K562 (cell line): ENCODE data around the gene DENND1A. TPM values are rescaled to one million over a fixed set of nuclear protein-coding genes. Genes with fewer than 3 reads are reported as not detected.

Experiments used
- ATAC-seq: fragments of 200-7000 bp; cut with Tn5 transposase; 3 replicates; pipeline ENCODE4 v1.9.1; 2020; ENCODE audit warnings: moderate library complexity
- BruUV-seq: library from RNA; stranded (reverse); fragments of 400-500 nt; replicated peaks from 2 replicates; lab custom pipeline; 2021; lab: Mats Ljungman, UMichigan
- CTCF ChIA-PET: fragments of 300-600 bp; formaldehyde crosslinking; extraction: SDS; loops from one replicate; lab custom pipeline; 2021; ENCODE audit warnings: low intra/inter-chr PET ratio; lab: Yijun Ruan, JAX
- POLR2A ChIA-PET: fragments of 300-600, 350-650 bp; sonication (Branson Sonifier 250); formaldehyde crosslinking; extraction: SDS; loops from one replicate; lab custom pipeline; 2021; ENCODE audit warnings: antibody characterized with exemption, inconsistent platforms; lab: Yijun Ruan, JAX
- DNase-seq, 4 experiments: peaks; one replicate each; pipeline versions ENCODE4 v3.0.0 to v3.0.0-alpha.2; 2011 to 2018; ENCODE audit warnings: low spot score in 3 of 4, mixed read lengths in 3 of 4; ENCODE audit errors: extremely low read depth in 1 of 4
- FAIRE-seq: peaks from 2 replicates; lab custom pipeline; 2011; peaks lifted over from hg19 to GRCh38; lab: Jason Lieb, UNC
- H2AFZ ChIP-seq: 2 replicates; pipeline ENCODE4 v1.6.0; 2011; ENCODE audit warnings: low read depth, low read length, control low read depth, inconsistent platforms
- H3K27ac ChIP-seq: fragments of 200-600 bp; 3 replicates; pipeline ENCODE4 v1.8.0; 2011; ENCODE audit warnings: low read depth, mild to moderate bottlenecking, control low read depth, inconsistent platforms, low read length, moderate library complexity, mixed read lengths; ENCODE audit errors: extremely low read depth
- H3K27me3 ChIP-seq, 2 experiments: fragments of 300-600 bp in 1 of 2; 2 replicates in 1 of 2; 3 replicates in 1 of 2; pipeline versions ENCODE4 v1.6.0 to v1.8.0; 2011; ENCODE audit warnings: inconsistent platforms in 2 of 2, low read length in 2 of 2, mild to moderate bottlenecking in 1 of 2, mixed read lengths in 1 of 2, moderate library complexity in 1 of 2; ENCODE audit not compliant: control insufficient read depth in 2 of 2, insufficient read depth in 2 of 2
- H3K36me3 ChIP-seq: fragments of 300-600 bp; 3 replicates; pipeline ENCODE4 v1.8.0; 2011; ENCODE audit warnings: mild to moderate bottlenecking, low read length, inconsistent platforms; ENCODE audit not compliant: control insufficient read depth, insufficient read depth
- H3K4me1 ChIP-seq, 2 experiments: fragments of 200-600 bp in 1 of 2; replicated peaks in 1 of 2; 2 replicates in 1 of 2; 3 replicates in 1 of 2; pipeline versions ENCODE4 v1.5.1 to v1.8.0; 2011; ENCODE audit warnings: inconsistent platforms in 2 of 2, low read length in 2 of 2, mild to moderate bottlenecking in 1 of 2, mixed read lengths in 1 of 2, moderate library complexity in 1 of 2; ENCODE audit not compliant: control insufficient read depth in 2 of 2, insufficient read depth in 2 of 2
- H3K4me2 ChIP-seq: 2 replicates; pipeline ENCODE4 v1.6.1; 2011; ENCODE audit warnings: low read length, control low read depth, inconsistent platforms, mixed read lengths; ENCODE audit not compliant: insufficient read depth
- H3K4me3 ChIP-seq: fragments of 200-600 bp; sonication (generic), shearing (Covaris generic); 2 replicates; pipeline ENCODE4 v1.5.1; 2016; ENCODE audit warnings: control low read depth, inconsistent platforms
- H3K79me2 ChIP-seq: fragments of 200-600 bp; 3 replicates; pipeline ENCODE4 v1.8.0; 2011; ENCODE audit warnings: low read length, inconsistent platforms; ENCODE audit not compliant: control insufficient read depth, insufficient read depth
- H3K9ac ChIP-seq, 2 experiments: 2 replicates each; pipeline versions ENCODE4 v1.6.0 to v1.6.1; 2011; ENCODE audit warnings: low read depth in 2 of 2, low read length in 2 of 2, control low read depth in 1 of 2, inconsistent platforms in 1 of 2, mild to moderate bottlenecking in 1 of 2, mixed read lengths in 1 of 2; ENCODE audit not compliant: insufficient read depth in 1 of 2
- H3K9me1 ChIP-seq: one replicate; pipeline ENCODE4 v1.6.0; 2011; ENCODE audit warnings: inconsistent platforms, mild to moderate bottlenecking, low read length, moderate library complexity; ENCODE audit not compliant: control insufficient read depth, insufficient read depth
- H3K9me3 ChIP-seq: replicated peaks from 2 replicates; pipeline ENCODE4 v1.5.1; 2011; ENCODE audit warnings: low read depth, low read length, inconsistent platforms; ENCODE audit not compliant: control insufficient read depth, insufficient read depth
- H4K20me1 ChIP-seq: replicated peaks from 2 replicates; pipeline ENCODE4 v1.6.1; 2011; ENCODE audit warnings: low read length, inconsistent platforms, mixed read lengths; ENCODE audit not compliant: control insufficient read depth, insufficient read depth
- ADNP ChIP-seq: fragments of 200-800 bp; sonication (Bioruptor generic); IDR thresholded peaks from 2 replicates; pipeline ENCODE4 v1.6.1; 2016; ENCODE audit warnings: missing genetic modification characterization, missing compliant biosample characterization
- BCOR ChIP-seq: fragments of 450-650 bp; IDR thresholded peaks from 2 replicates; pipeline ENCODE4 v1.6.1; 2016
- CHD4 ChIP-seq: fragments of 200-600 bp; sonication (generic); IDR thresholded peaks from 3 replicates; pipeline ENCODE4 v1.6.1; 2012; ENCODE audit warnings: low read depth, mild to moderate bottlenecking, mixed read lengths, low read length, inconsistent platforms; ENCODE audit not compliant: insufficient read depth, insufficient replicate concordance, poor library complexity, severe bottlenecking
- GTF2E2 ChIP-seq: fragments of 200-800 bp; sonication (Bioruptor generic); IDR thresholded peaks from 2 replicates; pipeline ENCODE4 v1.6.1; 2016; ENCODE audit warnings: missing genetic modification characterization, missing compliant biosample characterization
- HDAC2 ChIP-seq: fragments of 450-650 bp; IDR thresholded peaks from 2 replicates; pipeline ENCODE4 v1.6.1; 2016; ENCODE audit warnings: mild to moderate bottlenecking
- KDM1A ChIP-seq, 2 experiments: fragments of 450-650 bp; IDR thresholded peaks; 2 replicates each; pipeline ENCODE4 v1.6.1; 2016; ENCODE audit warnings: mild to moderate bottlenecking in 2 of 2
- PCBP2 ChIP-seq: fragments of 200-400 bp; formaldehyde crosslinking; IDR thresholded peaks from 2 replicates; pipeline ENCODE4 v1.6.1; 2018; ENCODE audit warnings: low read length, low read depth, mild to moderate bottlenecking, moderate library complexity; ENCODE audit not compliant: poor library complexity, severe bottlenecking
- PHF21A ChIP-seq: fragments of 450-650 bp; IDR thresholded peaks from 2 replicates; pipeline ENCODE4 v1.6.1; 2017; ENCODE audit warnings: low read depth, borderline replicate concordance
- RBM25 ChIP-seq: fragments of 200-400 bp; formaldehyde crosslinking; IDR thresholded peaks from 2 replicates; pipeline ENCODE4 v1.6.1; 2018; ENCODE audit warnings: low read length, low read depth, moderate library complexity; ENCODE audit not compliant: severe bottlenecking
- RCOR1 ChIP-seq, 2 experiments: IDR thresholded peaks; 2 replicates each; pipeline ENCODE4 v1.6.1; 2012; ENCODE audit warnings: low read depth in 2 of 2, low read length in 2 of 2, borderline replicate concordance in 1 of 2, improper control_type of control experiment in 1 of 2
- RNF2 ChIP-seq: sonication (generic); IDR thresholded peaks from 2 replicates; pipeline ENCODE4 v1.6.1; 2016
- SMARCA5 ChIP-seq: fragments of 450-650 bp; IDR thresholded peaks from 2 replicates; pipeline ENCODE4 v1.6.1; 2016
- ZC3H8 ChIP-seq: fragments of 450-650 bp; IDR thresholded peaks from 2 replicates; pipeline ENCODE4 v1.6.1; 2017
- ZNF764 ChIP-seq: fragments of 250-450 bp; sonication (Bioruptor Pico); IDR thresholded peaks from 2 replicates; pipeline ENCODE4 v1.4.0; 2020; ENCODE audit warnings: low read depth, mild to moderate bottlenecking, moderate library complexity
- WGBS: fragments of 100-300 bp; shearing (Covaris generic); methylation state at CpG from one replicate; pipeline ENCODE4 v1.1.6; 2016; ENCODE audit warnings: low coverage, mixed read lengths; ENCODE audit not compliant: insufficient coverage; ENCODE audit errors: missing lambda C conversion rate; 5-methylcytosine and 5-hydroxymethylcytosine counted together
- in situ Hi-C: fragments of 300-500 bp; cut with MboI; formaldehyde crosslinking; loops from 4 replicates; pipeline ENCODE4 v1.15.0; 2018; ENCODE audit warnings: inconsistent platforms, mixed read lengths
- intact Hi-C: fragments of 100-400 bp; cut with micrococcal nuclease; formaldehyde crosslinking; loops from 2 replicates; pipeline ENCODE4 v1.14.2; 2022
- polyA plus RNA-seq, 8 experiments: library from polyadenylated mRNA; depleted of rRNA in 4 of 8; stranded (reverse) in 5 of 8; unstranded in 3 of 8; fragments of >200 nt; fragmentation: Nextera tagmentation in 2 of 8; fragmentation: Illumina TruSeq in 1 of 8; extraction: Ambion mirVana in 2 of 8; extraction: Trizol in 1 of 8; gene quantifications; 2 replicates each; pipeline versions ENCODE4 v1.2.1 to v1.2.3, GENCODE V29; 2011 to 2014; ENCODE audit warnings: inconsistent platforms in 1 of 8, missing spikeins in 1 of 8
- total RNA-seq, 7 experiments: library from RNA; depleted of rRNA in 6 of 7; stranded (reverse); fragments of >200 nt in 6 of 7; fragmentation: Illumina TruSeq in 2 of 7; extraction: Trizol in 2 of 7; gene quantifications; 2 replicates each; pipeline versions ENCODE4 v1.2.1 to v1.2.3, GENCODE V29; 2011 to 2021; ENCODE audit warnings: low replicate concordance in 1 of 7

Gene DENND1A
- total and polyA plus RNA-seq, 9 of the 15 experiments (the other 6 are each of a cell fraction or from before 2014, with no cell fraction given), result 7.6 to 29.5 (median 15.7) TPM

DNA sequence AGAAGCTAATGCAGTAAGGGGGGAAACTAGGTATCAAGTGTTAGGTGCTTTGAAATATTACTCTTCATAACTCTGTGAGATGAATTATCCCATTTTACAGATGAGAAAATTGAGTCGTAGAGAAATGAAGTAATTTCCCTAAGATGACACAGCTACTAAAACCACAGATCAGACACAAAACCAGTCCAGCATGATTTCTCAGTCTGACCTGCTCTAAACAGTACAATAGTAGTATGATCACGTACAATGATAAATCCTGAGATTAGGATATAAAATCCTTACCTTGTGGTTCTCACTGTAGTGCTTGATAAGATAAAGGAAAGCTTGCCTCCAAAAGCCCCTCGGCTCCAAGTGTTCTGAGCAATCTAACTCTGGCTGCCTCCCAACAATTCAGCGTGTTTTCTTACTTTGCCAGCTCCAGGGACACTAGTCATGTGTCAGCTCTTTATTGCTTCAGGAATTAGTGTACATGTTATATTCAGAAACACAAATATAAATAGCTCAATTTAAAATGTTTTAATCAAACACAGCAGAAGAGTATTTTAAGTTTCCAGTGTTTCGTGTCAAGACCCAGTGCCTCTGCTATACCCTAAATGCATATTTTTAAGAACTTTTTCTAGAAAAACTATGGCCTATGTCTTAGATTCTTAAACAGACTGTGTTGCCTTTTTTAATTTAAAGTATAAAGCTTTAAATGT lies 243.6 kb downstream of the DENND1A start:
- in situ Hi-C loops (no loop called here), intact Hi-C loops (loop anchor here (10.0 kb wide), 1 partner anchor 141 kb away; no protein-coding TSS in a partner anchor)
- ChIA-PET CTCF (no interaction called here), POLR2A (interaction anchor here (1.5 to 1.7 kb wide), 2 partner anchors 9 to 13 kb away, joined by 5 to 6 read pairs; no protein-coding TSS in a partner anchor)
- Histone ChIP-seq H3K4me2 (no peak overlapping the region), H3K79me2 (no peaks in the 10 kb centered on the region), H3K36me3 (no peaks in the 10 kb centered on the region), H3K4me3 (no peak overlapping the region), H3K9ac (no peak overlapping the region), H4K20me1 (peaks cover 3% of the 10 kb centered on the region; the same call in 1 of the 2 replicates), H3K4me1 (no peaks in the 10 kb centered on the region), H3K9me1 (no peaks in the 10 kb centered on the region), H3K9me3 (no peaks in the 10 kb centered on the region), H2AFZ (no peak overlapping the region), H3K27ac (no peak overlapping the region), H3K27me3 (no peaks in the 10 kb centered on the region)
- no peak for TF ChIP-seq GTF2E2 (tag)
- peak; percentile 97 for TF ChIP-seq ADNP (tag)
- peak; percentile 95 for TF ChIP-seq RBM25
- TF ChIP-seq KDM1A (IDR thresholded peaks at IDR 0.05), result peak; percentile 49 to 67
- TF ChIP-seq BCOR, result peak; percentile 83
- peak; percentile 63; the same call in 1 of the 2 replicates for TF ChIP-seq HDAC2
- peak; percentile 80 for TF ChIP-seq CHD4
- TF ChIP-seq RNF2, result no peak
- TF ChIP-seq SMARCA5, result peak; percentile 57; the same call in 1 of the 2 replicates
- TF ChIP-seq ZC3H8, result no peak
- TF ChIP-seq PHF21A, result no peak
- no peak for TF ChIP-seq ZNF764 (CRISPR knock-in tag)
- TF ChIP-seq PCBP2, result no peak
- 0 out of 4 replicates have a peak, but pooled peaks of 1 of the 2 experiments have one; percentile 29 for TF ChIP-seq RCOR1 (IDR thresholded peaks at IDR 0.05; ENCODE audit: borderline replicate concordance in 1 of 2, low read depth in 2 of 2, low read length in 2 of 2)
- 42% methylated on average over 5 of the region's 5 CpGs for WGBS
- BruUV-seq, result no TSS peak
- no peak for ATAC-seq
- no peak for DNase-seq
- FAIRE-seq, result peak; percentile 49
